ENCODE measurements around the gene FTCD.

GRCh38 chr21:46168659-46169386, 13.4 kb upstream of the FTCD start:
- TF ChIP-seq CTCF (IDR thresholded peaks at IDR 0.05) (no peak), POLR2A (IDR thresholded peaks at IDR 0.05) (no peak)

Data from uterus (tissue), 2 donors.